ENCODE results near the gene TMEM91.
A peak's percentile ranks its signal among the peaks of the same experiment; 100 is the strongest.

The TMEM91 gene

DNA sequence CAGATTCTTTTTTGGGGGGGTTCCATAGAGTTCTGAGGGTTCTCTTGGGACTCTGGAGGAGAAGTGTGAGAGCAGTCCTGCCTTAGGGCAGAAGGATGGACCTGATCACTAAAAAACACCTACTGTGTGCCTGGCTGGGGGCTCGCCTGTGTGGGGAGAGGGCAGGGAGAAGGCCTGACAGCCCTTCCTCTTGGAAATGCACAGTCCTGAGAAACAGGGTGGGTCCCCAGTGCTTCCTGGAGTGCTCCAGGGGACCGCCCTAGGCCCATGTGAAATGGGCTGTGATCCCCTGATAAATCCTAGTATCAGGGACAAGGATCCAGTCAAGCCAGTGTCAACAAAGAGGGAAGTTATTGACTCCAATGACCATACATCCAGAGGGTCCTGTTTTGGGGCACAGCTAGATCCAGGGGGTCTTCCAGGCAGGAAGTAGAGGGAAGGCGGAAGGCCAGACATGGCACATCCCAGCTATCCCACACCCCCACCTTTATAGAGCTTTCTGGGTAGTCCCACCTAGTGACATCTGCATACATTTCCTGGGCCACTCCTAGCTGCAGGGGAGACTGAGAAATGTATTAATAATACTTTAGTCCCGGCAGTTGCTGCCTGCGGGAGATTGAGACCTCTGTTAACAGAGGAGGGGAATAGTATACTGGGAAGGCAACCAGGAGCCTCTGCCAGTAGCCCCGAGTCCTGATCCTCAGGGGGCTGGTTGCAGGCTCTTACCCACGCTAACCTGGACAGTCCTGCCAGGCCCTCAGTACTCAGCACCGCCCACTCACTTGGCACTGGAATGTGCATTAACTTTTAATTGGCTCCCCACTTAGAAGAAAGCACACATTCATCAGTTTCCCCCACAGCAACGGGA is 35.0 kb downstream of the TMEM91 start:
- DNase-seq (ENCODE audit: low read depth) = no peak

DNA sequence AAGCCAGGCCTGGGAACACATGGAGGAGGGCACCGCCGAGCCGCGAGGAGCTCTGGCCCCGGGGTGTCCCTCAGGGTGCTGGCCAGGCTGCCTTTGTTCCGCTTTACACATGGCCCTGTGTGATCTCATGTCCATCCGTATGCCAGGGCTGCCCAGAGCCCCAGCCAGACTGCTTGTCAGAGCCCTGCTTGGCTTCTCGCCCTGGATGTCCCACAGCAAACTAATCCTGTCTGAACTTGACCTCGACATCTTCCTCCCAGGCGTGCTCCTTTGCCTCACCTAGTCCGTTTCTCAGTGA is 35.6 kb downstream of the TMEM91 start:
- DNase-seq (ENCODE audit: low read depth) = no peak

DNA sequence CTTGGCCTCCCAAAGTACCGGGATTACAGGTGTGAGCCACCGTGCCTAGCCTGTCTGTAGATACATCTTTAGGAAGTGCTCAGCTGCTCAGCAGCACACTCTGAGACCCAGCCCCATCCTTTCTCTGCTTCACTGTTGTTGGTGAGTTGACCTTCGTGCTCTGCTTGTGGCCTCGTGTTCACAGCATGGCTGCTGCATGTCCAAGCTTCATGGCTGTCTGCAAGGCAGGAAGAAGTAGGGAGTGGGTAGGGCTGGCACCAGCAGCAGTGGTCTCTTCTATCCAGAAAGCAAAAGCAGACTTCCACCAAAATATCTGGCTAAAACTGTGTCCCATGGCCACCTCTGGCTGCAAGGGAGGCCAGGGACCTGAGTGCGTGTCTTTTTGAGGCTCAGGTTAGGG is 36.6 kb downstream of the TMEM91 start:
- DNase-seq (ENCODE audit: low read depth) = no peak

DNA sequence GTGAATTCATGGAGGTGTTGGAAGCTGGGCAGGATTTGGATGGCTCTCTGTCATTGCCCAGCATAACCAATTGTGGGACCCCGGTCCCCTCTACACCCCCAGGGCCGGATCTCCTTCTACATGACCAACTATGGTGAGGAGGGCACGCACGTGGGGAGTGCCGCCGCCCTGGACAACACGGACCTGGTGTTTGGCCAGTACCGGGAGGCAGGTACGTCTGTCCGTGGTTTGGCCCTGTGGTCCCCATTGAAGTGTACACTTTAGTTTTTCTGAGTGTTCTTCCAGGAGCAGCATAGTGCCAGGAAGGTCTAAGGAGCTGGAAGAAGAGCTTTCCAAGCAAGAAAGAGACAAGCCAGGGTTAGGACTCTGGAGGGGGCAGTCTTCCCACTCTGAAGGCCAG is 37.6 kb downstream of the TMEM91 start:
- DNase-seq (ENCODE audit: low read depth) = no peak

DNA sequence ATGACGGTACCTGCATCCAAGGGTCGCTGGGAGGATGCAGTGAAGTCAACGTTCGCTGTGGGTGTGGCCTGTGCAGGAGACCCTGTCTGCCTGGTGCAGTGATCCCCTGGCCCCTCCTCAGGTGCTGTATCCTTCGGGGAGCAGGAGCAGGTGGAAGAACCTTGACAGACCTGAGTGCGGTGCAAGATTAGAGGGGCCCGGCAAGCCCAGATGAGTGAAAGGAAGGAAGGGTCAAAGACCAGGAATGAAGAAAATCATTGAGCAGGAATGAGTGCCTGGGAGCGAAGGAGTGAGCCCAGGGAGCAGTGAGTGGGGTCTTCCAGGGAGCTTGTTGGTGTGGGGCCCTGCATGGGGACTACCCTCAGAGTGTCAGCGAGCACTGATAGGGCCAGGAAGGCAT is 38.1 kb downstream of the TMEM91 start:
- DNase-seq (ENCODE audit: low read depth) = no peak

DNA sequence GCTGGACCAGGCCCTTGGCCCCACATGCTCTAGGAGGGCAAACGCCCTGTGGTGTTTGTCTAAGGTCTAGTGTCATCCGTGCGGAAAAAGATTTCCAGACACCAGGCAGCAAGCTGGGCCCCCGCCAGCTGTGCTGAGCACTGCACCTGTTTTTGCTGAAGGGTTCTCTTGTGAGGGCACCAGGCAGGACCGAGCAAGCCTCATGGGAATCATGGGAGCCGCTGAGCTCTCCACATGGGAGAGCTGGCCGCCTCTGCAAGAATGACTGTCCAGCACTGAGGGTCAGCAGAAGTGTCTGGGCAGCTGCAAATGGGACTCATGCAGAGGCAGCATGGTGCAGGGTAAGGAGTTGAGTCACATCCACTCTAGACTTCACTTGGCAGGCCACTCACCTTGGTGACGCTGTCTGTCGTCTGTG is 38.8 kb downstream of the TMEM91 start:
- no peak for DNase-seq (ENCODE audit: low read depth)

DNA sequence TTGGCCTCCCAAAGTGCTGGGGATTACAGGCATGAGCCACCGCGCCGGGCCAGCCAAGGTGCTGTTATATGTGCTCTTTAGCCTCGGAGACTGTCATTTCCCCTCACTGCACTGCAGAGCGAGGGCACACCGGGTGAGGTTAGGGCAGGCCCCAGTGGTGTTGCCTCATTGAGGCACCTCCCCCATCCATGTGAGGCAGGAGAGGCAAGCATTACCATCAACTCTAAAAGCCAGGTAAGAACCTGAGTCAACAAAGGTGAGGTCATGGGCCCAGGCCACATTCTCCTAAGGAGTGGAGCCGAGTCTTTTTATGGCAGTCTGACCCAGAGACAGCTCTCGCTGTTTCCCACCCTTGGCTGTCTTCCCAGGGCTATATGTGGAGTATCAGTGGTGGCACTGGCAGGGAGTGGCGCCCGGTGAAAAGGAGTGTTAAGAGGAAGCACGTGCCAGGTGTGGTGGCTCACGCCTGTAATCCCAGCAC is 39.9 kb downstream of the TMEM91 start:
- no peak for DNase-seq (ENCODE audit: low read depth)

DNA sequence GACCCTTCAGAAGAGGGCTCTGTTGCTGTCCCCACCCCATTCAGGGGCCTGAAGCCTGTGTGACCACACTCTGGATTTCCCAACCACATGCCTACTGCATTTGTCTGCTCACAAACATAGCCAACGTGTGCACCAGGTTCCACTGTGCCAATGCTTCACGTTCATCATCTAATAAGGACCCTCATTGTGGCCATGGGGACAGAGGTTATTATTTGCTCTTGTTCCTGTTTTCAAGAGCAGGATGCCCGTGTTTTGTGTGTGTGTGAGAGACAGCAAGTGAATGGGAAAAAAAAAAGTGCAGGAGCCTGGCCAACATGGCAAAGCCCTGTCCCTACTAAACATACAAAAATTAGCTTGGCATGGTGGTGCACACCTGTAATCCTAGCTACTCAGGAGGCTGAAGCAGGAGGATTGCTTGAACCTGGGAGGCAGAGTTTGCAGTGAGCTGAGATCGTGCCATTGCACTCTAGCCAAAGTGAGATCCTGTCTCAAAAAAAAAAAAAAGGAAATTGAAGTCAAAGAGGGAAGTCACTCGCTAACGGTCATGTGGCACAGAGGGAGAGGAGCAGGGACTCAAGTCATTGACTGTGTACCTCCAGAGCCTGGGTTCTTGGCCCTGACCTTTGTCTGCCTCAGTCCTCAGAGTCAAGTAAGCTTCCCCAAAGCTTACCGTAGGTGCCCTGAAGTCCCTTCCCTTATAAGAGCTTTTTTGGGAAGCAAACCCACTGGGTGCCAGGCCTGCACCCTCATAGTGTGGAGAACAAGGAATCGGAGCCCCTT is 44.0 kb downstream of the TMEM91 start:
- DNase-seq (ENCODE audit: low read depth) = no peak

DNA sequence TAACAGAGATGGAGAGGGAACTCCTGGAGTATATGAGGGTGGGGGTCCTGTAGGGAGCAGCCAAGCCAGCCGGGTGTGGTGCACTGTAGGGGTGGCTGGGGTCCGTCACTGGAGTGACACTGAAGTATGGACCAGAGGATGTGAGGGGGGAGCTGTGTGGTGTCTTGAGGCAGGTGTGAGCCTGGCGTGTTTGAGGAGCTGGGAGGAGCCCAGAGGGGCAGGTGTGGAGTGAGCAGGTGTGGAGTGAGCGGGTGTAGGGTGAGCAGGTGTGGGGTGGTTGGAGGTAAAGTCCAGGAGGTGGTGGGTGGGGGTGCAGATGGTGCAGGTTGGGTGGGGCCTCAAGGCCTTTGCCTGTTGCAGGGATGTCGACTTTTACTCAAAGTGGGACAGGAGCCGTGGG is 45.0 kb downstream of the TMEM91 start:
- DNase-seq (ENCODE audit: low read depth) = no peak

DNA sequence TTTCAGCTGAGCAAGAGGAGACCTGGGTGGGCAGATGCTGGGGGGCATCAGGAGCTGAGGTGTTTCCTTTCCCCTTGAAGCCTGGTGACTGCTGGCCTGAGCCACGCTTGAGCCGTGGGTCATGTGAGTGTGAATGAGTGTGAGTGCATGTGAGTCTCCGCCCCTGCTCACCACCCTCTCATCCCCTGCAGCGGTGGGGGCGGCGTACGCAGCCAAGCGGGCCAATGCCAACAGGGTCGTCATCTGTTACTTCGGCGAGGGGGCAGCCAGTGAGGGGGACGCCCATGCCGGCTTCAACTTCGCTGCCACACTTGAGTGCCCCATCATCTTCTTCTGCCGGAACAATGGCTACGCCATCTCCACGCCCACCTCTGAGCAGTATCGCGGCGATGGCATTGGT is 45.6 kb downstream of the TMEM91 start:
- no peak for DNase-seq (ENCODE audit: low read depth)

DNA sequence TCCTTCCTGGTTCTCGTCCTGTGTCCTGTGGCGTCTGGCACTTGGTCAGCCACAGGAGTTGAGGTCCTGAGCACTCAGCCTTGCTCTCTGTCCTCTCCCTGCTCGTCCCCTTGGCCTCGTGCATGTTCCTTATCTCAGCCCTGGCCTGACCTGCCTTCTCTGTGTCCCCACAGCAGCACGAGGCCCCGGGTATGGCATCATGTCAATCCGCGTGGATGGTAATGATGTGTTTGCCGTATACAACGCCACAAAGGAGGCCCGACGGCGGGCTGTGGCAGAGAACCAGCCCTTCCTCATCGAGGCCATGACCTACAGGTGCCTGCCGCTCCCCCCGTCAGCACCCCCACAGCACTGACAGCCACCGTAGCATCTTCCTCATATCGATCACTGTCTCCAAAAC is 46.1 kb downstream of the TMEM91 start:
- DNase-seq (ENCODE audit: low read depth) = no peak

DNA sequence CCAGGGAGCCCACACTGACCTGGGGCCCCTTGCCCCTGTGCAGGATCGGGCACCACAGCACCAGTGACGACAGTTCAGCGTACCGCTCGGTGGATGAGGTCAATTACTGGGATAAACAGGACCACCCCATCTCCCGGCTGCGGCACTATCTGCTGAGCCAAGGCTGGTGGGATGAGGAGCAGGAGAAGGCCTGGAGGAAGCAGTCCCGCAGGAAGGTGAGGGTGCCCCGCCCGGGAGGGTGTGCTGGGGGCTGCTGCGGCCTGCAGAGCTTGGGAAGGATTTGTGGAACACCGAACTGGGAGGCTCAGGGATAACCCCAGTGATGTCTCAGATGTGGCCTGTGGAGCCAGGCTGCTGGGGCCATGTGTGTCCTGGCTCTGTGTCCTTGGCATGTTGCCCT is 46.6 kb downstream of the TMEM91 start:
- DNase-seq (ENCODE audit: low read depth) = no peak

DNA sequence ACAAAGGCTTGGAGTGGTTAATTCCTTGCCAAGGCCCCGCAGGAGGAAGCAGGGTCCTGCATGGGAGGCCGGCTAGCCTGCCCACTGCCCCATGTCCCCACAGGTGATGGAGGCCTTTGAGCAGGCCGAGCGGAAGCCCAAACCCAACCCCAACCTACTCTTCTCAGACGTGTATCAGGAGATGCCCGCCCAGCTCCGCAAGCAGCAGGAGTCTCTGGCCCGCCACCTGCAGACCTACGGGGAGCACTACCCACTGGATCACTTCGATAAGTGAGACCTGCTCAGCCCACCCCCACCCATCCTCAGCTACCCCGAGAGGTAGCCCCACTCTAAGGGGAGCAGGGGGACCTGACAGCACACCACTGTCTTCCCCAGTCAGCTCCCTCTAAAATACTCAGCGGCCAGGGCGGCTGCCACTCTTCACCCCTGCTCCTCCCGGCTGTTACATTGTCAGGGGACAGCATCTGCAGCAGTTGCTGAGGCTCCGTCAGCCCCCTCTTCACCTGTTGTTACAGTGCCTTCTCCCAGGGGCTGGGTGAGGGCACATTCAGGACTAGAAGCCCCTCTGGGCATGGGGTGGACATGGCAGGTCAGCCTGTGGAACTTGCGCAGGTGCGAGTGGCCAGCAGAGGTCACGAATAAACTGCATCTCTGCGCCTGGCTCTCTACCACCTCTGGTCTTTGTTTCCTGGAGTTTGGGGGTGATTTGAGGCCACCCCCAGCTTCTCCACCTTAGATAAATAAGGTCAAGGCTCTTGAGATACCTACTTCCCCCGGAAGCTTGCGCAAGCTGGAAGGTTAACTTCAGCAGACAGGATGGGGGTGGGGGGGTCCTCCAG is 48.2 kb downstream of the TMEM91 start:
- no peak for DNase-seq (ENCODE audit: low read depth)

DNA sequence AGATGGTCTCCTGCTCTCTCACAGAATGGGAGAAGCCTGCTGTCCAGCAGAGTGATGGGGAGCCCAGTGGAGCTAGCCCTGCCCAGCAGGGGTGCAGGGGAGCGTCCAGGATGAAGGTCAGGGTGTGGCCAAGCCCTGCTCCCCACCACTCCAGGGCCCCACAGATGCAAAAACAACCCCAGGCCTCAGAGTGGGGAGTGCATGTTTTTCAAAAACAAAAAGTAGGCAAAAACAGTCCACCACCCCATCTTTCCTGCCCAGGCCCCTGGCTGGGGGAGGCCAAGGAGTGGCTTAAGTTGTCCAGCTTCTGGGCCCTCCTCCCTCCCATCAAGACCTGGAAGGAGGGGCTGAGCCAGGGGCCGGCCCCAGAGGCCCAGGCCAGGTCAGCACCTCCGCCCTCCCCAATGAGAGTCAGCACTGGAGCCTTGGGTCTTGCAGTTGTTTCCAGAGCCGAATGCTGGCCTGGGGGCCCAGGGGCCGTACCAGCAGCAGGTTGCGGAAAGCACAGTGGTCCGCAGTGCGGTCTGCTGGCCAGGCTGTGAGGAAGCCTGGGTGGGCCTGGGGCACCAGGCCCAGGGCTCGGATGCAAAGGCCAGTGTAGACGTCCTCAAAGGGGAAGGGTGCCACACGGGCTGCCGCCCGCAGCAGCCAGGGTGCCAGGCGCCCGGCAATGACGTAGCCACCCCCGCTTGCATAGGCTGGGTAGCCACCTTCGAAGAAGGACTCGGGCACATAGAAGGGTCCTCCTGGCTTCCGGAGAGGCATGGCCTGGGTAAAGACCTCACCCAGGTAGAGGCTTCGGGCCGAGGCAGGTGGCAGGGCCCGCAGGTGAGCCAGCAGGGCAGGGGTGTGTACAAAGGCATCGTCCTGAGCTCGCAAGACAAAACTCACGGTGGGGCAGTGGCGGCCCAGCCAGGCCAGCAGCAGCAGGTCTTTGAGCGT is 49.1 kb downstream of the TMEM91 start:
- DNase-seq (ENCODE audit: low read depth) = no peak

DNA sequence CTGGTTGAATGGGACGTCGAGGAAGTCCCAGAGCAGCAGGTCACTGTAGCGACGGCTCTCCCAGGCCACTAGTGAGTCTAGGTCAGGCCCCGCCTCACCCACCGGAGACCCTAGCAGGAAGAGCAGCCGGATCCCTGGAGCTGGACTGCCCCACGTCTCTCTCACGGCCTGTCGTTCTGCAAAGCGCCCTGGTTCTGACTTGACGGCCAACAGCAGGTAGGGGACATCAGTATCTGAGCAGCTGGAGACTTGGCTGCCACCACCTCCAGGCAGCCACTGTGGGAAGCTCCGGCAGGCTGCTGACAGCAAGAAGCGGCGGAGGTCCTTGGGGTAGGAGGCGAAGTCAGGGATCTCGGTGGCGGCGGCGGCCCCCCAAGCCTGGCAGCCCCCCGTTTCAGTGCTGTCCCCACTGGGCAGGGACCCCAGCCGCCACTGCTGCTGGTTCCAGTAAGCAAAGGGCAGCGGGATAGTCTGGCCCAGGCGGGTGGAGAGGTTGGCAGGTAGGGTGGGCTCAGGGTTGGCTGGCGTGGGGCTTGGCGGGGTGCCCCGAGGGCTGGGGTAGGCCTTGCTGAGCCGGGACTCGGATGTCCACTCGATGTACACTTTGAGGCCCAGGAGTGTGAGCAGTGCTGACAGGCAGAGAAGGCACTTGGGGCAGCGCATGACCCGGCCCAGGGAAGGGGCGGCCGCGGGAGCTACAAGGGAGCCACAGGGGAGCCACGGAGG is 49.9 kb downstream of the TMEM91 start:
- no peak for DNase-seq (ENCODE audit: low read depth)

DNA sequence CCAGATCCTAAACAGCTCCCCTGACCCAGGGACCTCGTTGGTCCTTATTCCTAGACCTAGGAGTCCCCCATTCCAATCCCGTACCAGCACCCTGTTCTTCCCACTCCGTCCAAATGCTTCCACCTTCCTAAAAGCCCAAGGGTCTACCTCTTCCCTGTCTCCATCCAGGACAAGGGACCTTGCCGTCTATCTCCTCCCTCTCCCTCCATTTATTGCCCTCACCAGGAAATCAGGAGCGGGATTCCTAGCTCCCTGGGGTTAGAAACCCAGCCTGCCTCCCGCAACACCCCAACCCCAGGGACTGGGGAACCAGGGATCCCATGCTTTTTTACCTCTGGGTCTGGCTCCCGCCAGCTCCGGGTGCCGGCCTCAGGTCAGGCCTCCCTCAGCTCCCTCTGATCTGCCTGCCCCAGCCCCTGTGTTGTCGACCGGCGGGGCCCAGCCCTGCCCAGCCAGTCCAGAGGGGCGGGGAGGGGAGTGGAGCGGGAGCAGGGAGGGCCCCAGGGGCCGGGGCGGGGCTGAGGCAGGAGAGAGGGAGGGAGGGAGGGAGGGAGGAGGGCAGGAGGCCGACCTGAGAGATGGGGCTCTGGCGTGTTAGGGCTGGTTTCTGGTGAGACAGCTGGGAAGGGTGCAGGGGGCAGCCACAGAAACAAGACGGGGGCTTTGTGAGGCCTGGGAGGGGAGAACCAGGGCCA is 50.8 kb downstream of the TMEM91 start, which contains the start of gene B3GNT8:
Gene B3GNT8 (minus strand): TSS at position 423 of the 695 bp plus-strand sequence. CDS start 596 bp downstream, outside the sequence.
- DNase-seq (ENCODE audit: low read depth) = no peak

DNA sequence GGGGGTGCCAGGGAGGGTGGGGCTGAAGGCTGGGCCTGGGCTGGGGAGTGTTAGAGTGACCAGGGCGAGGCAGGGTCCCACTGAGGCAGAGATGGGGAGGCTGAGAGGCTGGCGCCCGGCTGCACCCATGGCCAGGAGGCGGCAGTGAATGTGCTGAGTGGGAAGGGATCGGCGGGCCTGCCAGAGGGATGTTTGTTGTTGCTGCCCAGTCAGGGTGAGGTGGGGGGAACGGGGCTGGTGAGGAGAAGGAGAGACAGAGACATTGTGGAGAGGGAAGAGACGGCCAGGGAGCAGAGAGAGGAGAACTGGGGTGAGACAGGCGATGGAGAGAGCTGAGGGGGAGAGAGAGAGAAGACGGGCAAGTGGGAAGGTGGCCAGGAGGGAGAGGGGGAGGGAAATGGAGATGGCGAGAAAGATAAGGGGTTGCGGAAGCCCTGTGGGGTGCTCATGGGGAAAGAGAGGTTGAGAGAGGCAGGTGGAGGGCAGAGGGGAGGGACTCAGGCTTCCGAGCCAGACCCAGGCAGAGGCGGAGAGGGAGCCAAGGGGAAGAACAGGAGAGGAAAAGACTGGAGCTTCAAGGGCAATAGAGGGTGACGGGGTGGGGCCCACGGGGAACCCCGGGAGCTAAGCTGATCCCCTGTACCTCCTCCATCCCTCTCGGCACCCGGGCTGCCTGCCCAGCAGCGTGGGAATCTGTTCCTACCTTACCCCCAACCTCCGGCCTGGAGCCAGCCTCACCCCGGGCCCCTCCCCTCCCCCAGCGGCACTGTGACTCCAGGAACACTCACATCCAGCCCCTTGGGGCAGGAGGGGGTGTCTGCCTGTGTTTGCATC is 51.5 kb downstream of the TMEM91 start:
- DNase-seq (ENCODE audit: low read depth) = peak; percentile 29

DNA sequence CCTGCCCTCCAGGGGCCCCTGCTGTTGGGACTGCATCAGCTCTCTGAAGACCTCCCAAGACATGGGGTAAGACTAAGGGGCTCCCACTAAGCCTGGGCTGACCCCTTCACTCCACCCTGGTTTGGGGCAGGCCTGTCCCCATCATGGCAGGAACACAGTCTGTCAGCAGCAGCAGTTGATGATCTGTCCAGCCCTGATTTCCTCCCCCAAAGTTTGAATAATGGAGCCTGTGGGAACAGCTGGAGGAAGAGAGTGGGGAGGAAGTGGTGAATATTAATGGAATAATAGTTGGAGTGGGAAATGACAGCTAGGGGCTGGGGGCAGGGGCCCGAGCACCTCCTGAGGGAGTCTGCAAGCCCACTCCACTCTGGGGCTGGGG is 52.1 kb downstream of the TMEM91 start:
- no peak for DNase-seq (ENCODE audit: low read depth)

DNA sequence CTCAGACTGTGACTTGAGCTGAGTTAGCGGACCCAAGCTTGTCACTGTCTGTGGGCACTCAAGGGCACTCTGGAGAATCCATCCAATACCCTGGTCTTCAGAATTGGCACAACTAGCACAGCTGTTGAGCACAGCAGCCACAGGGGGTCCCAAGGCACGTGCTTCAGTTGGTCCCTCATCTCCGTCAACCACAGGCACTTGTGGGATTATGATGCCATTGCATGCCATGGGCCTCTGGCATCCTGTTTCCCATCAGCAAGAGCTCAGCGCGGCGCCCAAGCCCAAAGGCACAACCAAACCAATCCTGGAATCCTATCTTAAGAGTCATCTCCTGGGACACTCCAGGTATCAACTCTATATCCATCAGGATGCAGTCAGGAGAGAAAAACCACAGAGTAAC is 54.6 kb downstream of the TMEM91 start:
- no peak for DNase-seq (ENCODE audit: low read depth)
